Stomach (tissue), 9 donors: ENCODE data around the gene ZFAND6. TPM values are rescaled to one million over a fixed set of nuclear protein-coding genes. Genes with fewer than 3 reads are reported as not detected.

Experiments used
- DNase-seq, 2 donors: peaks; one replicate each; pipeline versions ENCODE4 v3.0.0 to v3.0.0-alpha.2; 2013 to 2019
- H3K27ac ChIP-seq, 5 donors: fragments of 200-600 bp in 4 of 5; sonication (generic) in 4 of 5; one replicate each; pipeline ENCODE4 v1.5.1; 2013 to 2019; ENCODE audit warnings: mild to moderate bottlenecking in 1 of 5, moderate library complexity in 1 of 5
- H3K27me3 ChIP-seq, 3 donors: fragments of 200-600 bp; sonication (generic); one replicate each; pipeline ENCODE4 v1.5.1; 2017 to 2019; ENCODE audit warnings: mixed run types in 1 of 3
- H3K36me3 ChIP-seq, 4 donors: fragments of 200-600 bp; sonication (generic); 1 replicate in 3 of 4; 2 replicates in 1 of 4; pipeline ENCODE4 v1.5.1; 2016 to 2019
- H3K4me1 ChIP-seq, 4 donors: fragments of 200-600 bp; sonication (generic); one replicate each; pipeline ENCODE4 v1.5.1; 2016 to 2019
- H3K4me3 ChIP-seq, 4 donors: fragments of 200-600 bp; sonication (generic) in 3 of 4; one replicate each; pipeline ENCODE4 v1.5.1; 2016 to 2019; ENCODE audit warnings: mild to moderate bottlenecking in 1 of 4
- H3K9me3 ChIP-seq, 4 donors: fragments of 200-600 bp; sonication (generic); one replicate each; pipeline ENCODE4 v1.5.1; 2016 to 2019
- CTCF ChIP-seq, 7 experiments: fragments of 450-650 bp in 4 of 7; fragments of 200-600 bp in 3 of 7; sonication (generic) in 3 of 7; IDR thresholded peaks; one replicate each; pipeline ENCODE4 v1.5.1; 2016 to 2019; ENCODE audit warnings: antibody characterized with exemption in 7 of 7, control low read depth in 2 of 7, mild to moderate bottlenecking in 1 of 7
- EP300 ChIP-seq: sonication (generic); formaldehyde crosslinking; IDR thresholded peaks from one replicate; pipeline ENCODE4 v1.6.1; 2017; ENCODE audit warnings: antibody characterized with exemption
- POLR2A ChIP-seq, 4 donors: fragments of 450-650 bp; IDR thresholded peaks; one replicate each; pipeline ENCODE4 v1.6.1; 2016; ENCODE audit warnings: antibody characterized with exemption in 4 of 4, control low read depth in 2 of 4, mild to moderate bottlenecking in 1 of 4, moderate library complexity in 1 of 4
- POLR2AphosphoS5 ChIP-seq, 3 donors: sonication (generic); formaldehyde crosslinking; IDR thresholded peaks; one replicate each; pipeline ENCODE4 v1.6.1; 2016; ENCODE audit warnings: antibody characterized with exemption in 3 of 3
- WGBS, 5 donors: extraction: QIAGEN DNeasy Blood & Tissue Kit in 3 of 5; methylation state at CpG; one replicate each; pipeline versions ENCODE4 v1.1.5 to v1.1.7; 2013 to 2018; 5-methylcytosine and 5-hydroxymethylcytosine counted together
- intact Hi-C: fragments of 100-400 bp; cut with DNase I; formaldehyde crosslinking; loops from one replicate; pipeline ENCODE4 v1.15.1; 2023; ENCODE audit warnings: low total_unique reads
- polyA plus RNA-seq, 3 donors: library from polyadenylated mRNA; stranded (reverse); fragments of 200-250 nt; gene quantifications; one replicate each; pipeline ENCODE4 v1.2.3, GENCODE V29; 2013
- total RNA-seq, 5 donors: library from RNA; depleted of rRNA; stranded (reverse); fragments of >200 nt; gene quantifications; one replicate each; pipeline versions ENCODE4 v1.1.0 to v1.2.3, GENCODE V29; 2014 to 2016
- donor health status: healthy with polysubstance abuse.
- donor health status: Bipolar disorder and iron deficiency.
- donor health status: healthy.

Gene ZFAND6
- total and polyA plus RNA-seq, 8 donors = 12.2 to 271 (median 66.4) TPM

GRCh38 chr15:80114114-80114513 is 54.6 kb downstream of the ZFAND6 start:
- Histone ChIP-seq H3K36me3 (no peaks in the 10 kb centered on the region), H3K27me3 (no peaks in the 10 kb centered on the region), H3K4me1 (peaks cover 0 to 30% (median 14%) of the 10 kb centered on the region in 4 donors), H3K27ac (no peak overlapping the region), H3K4me3 (no peak overlapping the region), H3K9me3 (no peaks in the 10 kb centered on the region)
- 42 to 60% (median 59%) methylated on average over 4 of the region's 4 CpGs for WGBS, 5 donors
- TF ChIP-seq POLR2AphosphoS5 (IDR thresholded peaks at IDR 0.05) = no peak
- intact Hi-C loops = no loop called here
- no peak for DNase-seq

GRCh38 chr15:80115021-80115420 is 55.5 kb downstream of the ZFAND6 start:
- no peaks in the 10 kb centered on the region for H3K27me3 ChIP-seq
- DNase-seq = no peak
- no peak overlapping the region for H3K4me3 ChIP-seq
- no peak overlapping the region for H3K27ac ChIP-seq
- intact Hi-C loops = no loop called here
- 65 to 86% (median 85%) methylated on average over 1 of the region's 1 CpG for WGBS, 5 donors
- no peaks in the 10 kb centered on the region for H3K9me3 ChIP-seq
- H3K4me1 ChIP-seq = peaks cover 0 to 30% (median 14%) of the 10 kb centered on the region in 4 donors
- no peak for TF ChIP-seq POLR2A (IDR thresholded peaks at IDR 0.05)
- no peak for TF ChIP-seq CTCF (IDR thresholded peaks at IDR 0.05)
- no peak for TF ChIP-seq EP300
- no peak for TF ChIP-seq POLR2AphosphoS5 (IDR thresholded peaks at IDR 0.05)
- no peaks in the 10 kb centered on the region for H3K36me3 ChIP-seq

- intact Hi-C loops = no loop called here
- TF ChIP-seq POLR2A (IDR thresholded peaks at IDR 0.05) (no peak), CTCF (IDR thresholded peaks at IDR 0.05) (no peak), EP300 (no peak), POLR2AphosphoS5 (IDR thresholded peaks at IDR 0.05) (no peak)
- H3K27me3 ChIP-seq = no peaks in the 10 kb centered on the region
- H3K4me1 ChIP-seq = peaks cover 0 to 23% (median 9%) of the 10 kb centered on the region in 4 donors
- H3K36me3 ChIP-seq = peaks cover 0 to 31% (median 23%) of the 10 kb centered on the region in 4 donors
- WGBS, 5 donors = 88 to 98% (median 96%) methylated on average over 2 of the region's 2 CpGs
- no peaks in the 10 kb centered on the region for H3K9me3 ChIP-seq
- DNase-seq = no peak
- no peak overlapping the region for H3K4me3 ChIP-seq
- H3K27ac ChIP-seq = no peak overlapping the region
Measured at GRCh38 chr15:80118956-80119355, 59.5 kb downstream of the ZFAND6 start.

- Histone ChIP-seq H3K27ac (no peak overlapping the region), H3K36me3 (peaks cover 0 to 46% (median 38%) of the 10 kb centered on the region in 4 donors), H3K27me3 (no peaks in the 10 kb centered on the region), H3K4me3 (no peak overlapping the region), H3K4me1 (peaks cover 0 to 7% (median 2%) of the 10 kb centered on the region in 4 donors), H3K9me3 (no peaks in the 10 kb centered on the region)
- no peak for TF ChIP-seq POLR2AphosphoS5 (IDR thresholded peaks at IDR 0.05)
- TF ChIP-seq POLR2A (IDR thresholded peaks at IDR 0.05) = no peak
- TF ChIP-seq CTCF (IDR thresholded peaks at IDR 0.05) = no peak
- no peak for TF ChIP-seq EP300
- intact Hi-C loops = no loop called here
- 41 to 64% (median 56%) methylated on average over 1 of the region's 1 CpG for whole genome bisulfite sequencing, 5 donors
- no peak for DNase-seq
Measured at GRCh38 chr15:80120636-80121035, 61.2 kb downstream of the ZFAND6 start.

GRCh38 chr15:80121546-80121945 is 62.1 kb downstream of the ZFAND6 start:
- Histone ChIP-seq H3K36me3 (peaks cover 0 to 55% (median 47%) of the 10 kb centered on the region in 4 donors), H3K27ac (no peak overlapping the region), H3K9me3 (no peaks in the 10 kb centered on the region), H3K4me1 (peaks cover 0 to 7% (median 2%) of the 10 kb centered on the region in 4 donors), H3K4me3 (no peak overlapping the region), H3K27me3 (no peaks in the 10 kb centered on the region)
- WGBS, 5 donors = 87 to 92% (median 90%) methylated on average over 4 of the region's 4 CpGs
- DNase-seq = peak in 1 of 2 donors; percentile 33
- intact Hi-C loops = no loop called here
- TF ChIP-seq POLR2A (IDR thresholded peaks at IDR 0.05) = no peak
- TF ChIP-seq EP300 = no peak
- TF ChIP-seq POLR2AphosphoS5 (IDR thresholded peaks at IDR 0.05) = no peak
- no peak for TF ChIP-seq CTCF (IDR thresholded peaks at IDR 0.05)
